Activated B cell treated with CpG ODN at 0.5 μM for 24 hours (primary cell): ENCODE results near the gene DMRT1. TPM values are rescaled to one million over a fixed set of nuclear protein-coding genes. Genes with fewer than 3 reads are reported as not detected.

Experiments
- ATAC-seq: fragments of 200-7000 bp; cut with Tn5 transposase; one replicate; pipeline ENCODE4 v1.10.0; 2021; ENCODE audit warnings: low read depth, mild to moderate bottlenecking, moderate library complexity
- CTCF ChIA-PET: fragments of 350-600 bp; sonication (Branson Sonifier 250); formaldehyde crosslinking; loops from one replicate; lab custom pipeline; 2021; ENCODE audit warnings: antibody characterized with exemption; lab: Charles Lee
- POLR2A ChIA-PET: fragments of 350-600 bp; sonication (Branson Sonifier 250); formaldehyde crosslinking; loops from one replicate; lab custom pipeline; 2021; ENCODE audit warnings: antibody characterized with exemption; lab: Charles Lee
- DNase-seq: peaks from one replicate; pipeline ENCODE4 v3.0.0; 2022
- H3K27ac Mint-ChIP-seq: one replicate; pipeline ENCODE4 v1.8.0; 2020; ENCODE audit warnings: mixed read lengths
- H3K27me3 Mint-ChIP-seq: one replicate; pipeline ENCODE4 v1.8.0; 2021; ENCODE audit warnings: mixed read lengths
- H3K36me3 Mint-ChIP-seq: one replicate; pipeline ENCODE4 v1.8.0; 2021; ENCODE audit warnings: low read depth, mixed read lengths
- H3K4me1 Mint-ChIP-seq: one replicate; pipeline ENCODE4 v1.8.0; 2021; ENCODE audit warnings: mixed read lengths
- H3K4me3 Mint-ChIP-seq: one replicate; pipeline ENCODE4 v1.8.0; 2020; ENCODE audit warnings: mild to moderate bottlenecking, mixed read lengths
- H3K9me3 Mint-ChIP-seq: one replicate; pipeline ENCODE4 v1.8.0; 2020; ENCODE audit warnings: mixed read lengths
- intact Hi-C: fragments of 100-400 bp; cut with micrococcal nuclease; formaldehyde crosslinking; loops from one replicate; pipeline ENCODE4 v1.15.1; 2024
- total RNA-seq: library from RNA; stranded (reverse); gene quantifications from 2 replicates; pipeline ENCODE4 v1.2.3, GENCODE V29; 2022
- TF ChIP-seq, protein P1 (sequence below): fragments of 200-600 bp; IDR thresholded peaks from one replicate; pipeline ENCODE4 v1.8.0; 2022; ENCODE audit warnings: antibody characterized with exemption, mild to moderate bottlenecking

DMRT1 gene
- total RNA-seq, 1 donor from 2014 or later = not detected

DNA sequence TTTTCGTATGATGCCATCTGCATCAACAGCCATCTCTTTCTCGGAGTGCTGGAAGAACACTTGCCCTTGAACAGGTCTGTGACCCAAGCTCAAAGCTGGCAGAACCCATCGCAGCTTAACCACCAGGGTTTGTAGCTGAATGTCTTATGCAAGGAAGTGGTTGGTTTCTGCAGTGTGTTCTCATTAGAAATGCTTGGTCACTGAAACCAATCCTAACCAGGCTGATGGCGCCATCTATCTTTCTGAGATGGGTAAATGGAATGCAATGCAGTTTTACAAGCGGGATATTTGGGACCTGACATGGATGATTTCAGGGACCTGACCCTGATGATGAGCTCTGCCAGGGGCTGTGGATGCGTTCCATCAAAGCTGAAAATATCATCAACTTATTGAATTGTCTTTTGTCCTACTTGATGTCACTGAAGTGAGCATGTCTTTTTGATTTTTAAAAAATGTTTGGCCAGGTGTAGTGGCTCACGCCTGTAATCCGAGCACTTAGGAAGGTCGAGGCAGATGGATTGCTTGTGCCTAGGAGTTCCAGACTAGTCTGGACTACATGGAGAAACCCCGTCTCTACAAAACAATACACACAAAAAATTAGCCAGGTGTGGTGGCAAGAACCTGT lies 163.7 kb downstream of the DMRT1 start:
- Mint-ChIP-seq H3K27ac (no peak overlapping the region), H3K4me1 (no peaks in the 10 kb centered on the region), H3K27me3 (peaks cover 31% of the 10 kb centered on the region), H3K4me3 (no peak overlapping the region), H3K9me3 (no peaks in the 10 kb centered on the region), H3K36me3 (no peaks in the 10 kb centered on the region)
- CTCF ChIA-PET = interaction anchor here (1.0 to 2.1 kb wide), 2 partner anchors 106 to 112 kb away, joined by 5 to 13 read pairs; no protein-coding TSS in a partner anchor
- intact Hi-C loops = loop anchor here (1.0 to 10.0 kb wide), 2 partner anchors 112 to 620 kb away; no protein-coding TSS in a partner anchor
- TF ChIP-seq, protein P1, sequence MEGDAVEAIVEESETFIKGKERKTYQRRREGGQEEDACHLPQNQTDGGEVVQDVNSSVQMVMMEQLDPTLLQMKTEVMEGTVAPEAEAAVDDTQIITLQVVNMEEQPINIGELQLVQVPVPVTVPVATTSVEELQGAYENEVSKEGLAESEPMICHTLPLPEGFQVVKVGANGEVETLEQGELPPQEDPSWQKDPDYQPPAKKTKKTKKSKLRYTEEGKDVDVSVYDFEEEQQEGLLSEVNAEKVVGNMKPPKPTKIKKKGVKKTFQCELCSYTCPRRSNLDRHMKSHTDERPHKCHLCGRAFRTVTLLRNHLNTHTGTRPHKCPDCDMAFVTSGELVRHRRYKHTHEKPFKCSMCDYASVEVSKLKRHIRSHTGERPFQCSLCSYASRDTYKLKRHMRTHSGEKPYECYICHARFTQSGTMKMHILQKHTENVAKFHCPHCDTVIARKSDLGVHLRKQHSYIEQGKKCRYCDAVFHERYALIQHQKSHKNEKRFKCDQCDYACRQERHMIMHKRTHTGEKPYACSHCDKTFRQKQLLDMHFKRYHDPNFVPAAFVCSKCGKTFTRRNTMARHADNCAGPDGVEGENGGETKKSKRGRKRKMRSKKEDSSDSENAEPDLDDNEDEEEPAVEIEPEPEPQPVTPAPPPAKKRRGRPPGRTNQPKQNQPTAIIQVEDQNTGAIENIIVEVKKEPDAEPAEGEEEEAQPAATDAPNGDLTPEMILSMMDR = no peak
- ATAC-seq (no peak), DNase-seq (no peak)
- POLR2A ChIA-PET = no interaction called here

DNA sequence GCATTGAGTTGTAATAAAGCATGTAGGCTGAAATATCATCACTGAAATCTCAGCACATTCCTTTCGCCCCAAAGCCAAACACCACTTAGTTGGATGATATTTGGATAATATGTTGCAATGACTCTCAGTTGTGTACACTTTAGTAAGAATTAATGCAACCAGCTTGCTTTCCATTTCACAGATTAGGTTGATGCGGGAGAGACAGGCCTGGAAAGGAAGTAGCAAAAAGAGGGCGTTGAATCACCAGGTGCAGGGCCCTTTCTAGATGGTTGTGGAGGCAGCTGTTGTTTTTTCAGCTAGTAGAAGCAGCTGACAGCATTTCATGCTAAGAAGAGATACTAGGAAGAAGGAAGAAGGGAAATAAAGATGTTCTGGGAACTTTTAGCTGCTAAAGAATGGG lies 165.8 kb downstream of the DMRT1 start:
- TF ChIP-seq, protein P1 = no peak
- Mint-ChIP-seq H3K4me1 (no peaks in the 10 kb centered on the region), H3K27ac (no peak overlapping the region), H3K4me3 (no peak overlapping the region), H3K27me3 (peaks cover 31% of the 10 kb centered on the region), H3K9me3 (no peaks in the 10 kb centered on the region), H3K36me3 (no peaks in the 10 kb centered on the region)
- no peak for DNase-seq
- ATAC-seq = no peak
- POLR2A ChIA-PET = no interaction called here
- CTCF ChIA-PET = interaction anchor here (1.1 kb wide), 1 partner anchor 113 kb away, joined by 5 read pairs; no protein-coding TSS in a partner anchor
- intact Hi-C loops = loop anchor here (10.0 kb wide), 1 partner anchor 623 kb away; no protein-coding TSS in a partner anchor

DNA sequence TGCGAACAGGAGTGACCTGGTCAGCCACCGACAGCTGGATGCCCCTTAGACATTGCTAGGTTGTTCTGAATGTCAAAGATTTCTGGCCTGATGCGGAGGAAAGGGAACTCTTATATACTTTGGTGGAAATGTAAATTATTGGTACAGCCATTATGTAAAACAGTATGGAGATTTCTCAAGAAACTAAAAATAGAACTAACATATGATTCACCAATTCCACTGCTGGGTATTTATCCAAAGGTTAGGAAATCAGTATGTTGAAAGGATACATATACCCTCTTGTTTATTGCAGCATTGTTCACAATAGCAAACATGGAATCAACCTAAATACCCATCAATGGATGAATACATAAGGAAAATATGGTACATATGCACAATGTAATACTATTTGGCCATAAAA lies 166.7 kb downstream of the DMRT1 start:
- POLR2A ChIA-PET = no interaction called here
- Mint-ChIP-seq H3K4me1 (no peaks in the 10 kb centered on the region), H3K27me3 (peaks cover 31% of the 10 kb centered on the region), H3K36me3 (no peaks in the 10 kb centered on the region), H3K4me3 (no peak overlapping the region), H3K9me3 (no peaks in the 10 kb centered on the region), H3K27ac (no peak overlapping the region)
- intact Hi-C loops = loop anchor here (10.0 kb wide), 1 partner anchor 623 kb away; no protein-coding TSS in a partner anchor
- ATAC-seq (no peak), DNase-seq (no peak)
- TF ChIP-seq, protein P1 = no peak
- CTCF ChIA-PET = interaction anchor here (2.1 to 3.7 kb wide), 2 partner anchors 11 to 114 kb away, joined by 7 to 22 read pairs; no protein-coding TSS in a partner anchor

DNA sequence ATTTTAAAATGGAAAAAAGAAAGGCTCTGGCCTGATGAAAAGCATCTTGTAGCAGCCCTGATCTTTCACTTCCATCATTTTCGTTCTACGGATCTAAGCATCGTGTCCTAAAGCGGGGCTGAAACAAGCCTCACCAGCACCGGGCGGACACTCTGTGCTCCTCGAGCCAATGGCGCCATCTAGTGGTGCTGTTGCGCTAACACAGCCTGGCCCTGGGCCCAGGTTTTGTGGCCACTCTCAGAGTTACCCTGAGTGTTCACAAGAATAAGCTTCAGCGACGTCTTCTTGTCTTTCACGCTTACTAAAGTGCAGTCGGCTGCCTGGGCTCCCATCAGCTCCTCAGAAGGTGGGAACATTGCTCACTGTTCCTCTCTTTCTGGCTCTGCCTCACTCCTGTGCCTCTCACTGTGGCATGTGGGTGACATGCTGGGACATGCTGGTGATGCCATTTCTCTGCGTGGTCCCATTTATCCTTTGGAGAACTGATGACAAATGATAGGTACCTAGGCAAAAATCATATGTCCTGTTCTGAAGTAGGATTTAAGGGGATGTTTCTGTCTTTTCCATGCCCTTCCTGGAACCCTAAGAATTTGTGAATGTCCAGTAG lies 167.7 kb downstream of the DMRT1 start:
- intact Hi-C loops = loop anchor here (1.0 to 10.0 kb wide), 3 partner anchors 115 to 624 kb away; no protein-coding TSS in a partner anchor
- peak; percentile 52 for DNase-seq
- no peaks in the 10 kb centered on the region for H3K9me3 Mint-ChIP-seq
- ChIA-PET POLR2A (no interaction called here), CTCF (interaction anchor here (0.7 to 3.7 kb wide), 7 partner anchors 10 to 396 kb away, joined by 3 to 22 read pairs (median 3); no protein-coding TSS in a partner anchor)
- no peaks in the 10 kb centered on the region for H3K4me1 Mint-ChIP-seq
- H3K36me3 Mint-ChIP-seq = no peaks in the 10 kb centered on the region
- H3K4me3 Mint-ChIP-seq = no peak overlapping the region
- TF ChIP-seq, protein P1 = peak; percentile 64
- peaks cover 29% of the 10 kb centered on the region for H3K27me3 Mint-ChIP-seq
- no peak overlapping the region for H3K27ac Mint-ChIP-seq
- peak; percentile 95 for ATAC-seq

DNA sequence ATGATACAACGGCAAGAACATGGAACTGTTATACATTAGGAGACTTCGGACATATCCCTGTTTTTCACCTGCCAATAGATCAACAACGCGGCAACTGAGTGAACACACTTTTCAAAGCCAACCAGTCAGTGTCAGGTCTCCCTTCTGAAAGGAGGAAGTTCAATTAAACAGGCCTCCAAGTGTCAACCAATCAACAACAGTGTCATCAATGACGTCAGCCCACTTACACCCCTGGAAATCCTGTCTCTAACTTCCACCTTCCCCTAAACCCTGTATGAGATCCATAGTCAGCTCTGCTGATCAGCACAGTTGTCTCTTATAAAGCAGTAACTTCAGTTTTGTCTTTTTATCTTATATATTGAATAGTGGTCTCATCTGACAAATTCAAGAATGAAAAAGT lies 171.5 kb downstream of the DMRT1 start:
- Mint-ChIP-seq H3K27me3 (peaks cover 23% of the 10 kb centered on the region), H3K9me3 (no peaks in the 10 kb centered on the region), H3K4me1 (peaks cover under 1% of the 10 kb centered on the region), H3K27ac (no peak overlapping the region), H3K36me3 (no peaks in the 10 kb centered on the region), H3K4me3 (no peak overlapping the region)
- ChIA-PET CTCF (no interaction called here), POLR2A (no interaction called here)
- no peak for ATAC-seq
- intact Hi-C loops = no loop called here
- DNase-seq = no peak
- TF ChIP-seq, protein P1 = no peak
